A549 (cell line): ENCODE measurements around the gene SFTPA2. TPM values are rescaled to one million over a fixed set of nuclear protein-coding genes. Genes with fewer than 3 reads are reported as not detected.

Experiments used
- ATAC-seq, 2 experiments: fragments of 200-7000 bp in 1 of 2; fragments of >200 bp in 1 of 2; cut with Nextera tagmentation in 1 of 2; cut with Tn5 transposase in 1 of 2; 3 replicates each; pipeline versions ENCODE4 v1.8.0 to v1.9.1; 2018 to 2020; ENCODE audit warnings: mild to moderate bottlenecking in 1 of 2, moderate library complexity in 1 of 2
- CTCF ChIA-PET: fragments of 300-600 bp; sonication (Branson Sonifier 250); formaldehyde crosslinking; extraction: SDS; loops from one replicate; lab custom pipeline; 2021; ENCODE audit warnings: antibody characterized with exemption, inconsistent platforms; lab: Yijun Ruan, JAX
- POLR2A ChIA-PET: fragments of 350-600 bp; formaldehyde crosslinking; extraction: SDS; loops from one replicate; lab custom pipeline; 2021; ENCODE audit warnings: antibody characterized with exemption, inconsistent platforms; lab: Yijun Ruan, JAX
- DNase-seq, 2 experiments: peaks; one replicate each; pipeline versions ENCODE4 v3.0.0 to v3.0.0-alpha.2; 2011 to 2016; ENCODE audit warnings: low read depth in 1 of 2, low spot score in 1 of 2
- FAIRE-seq: peaks from 2 replicates; lab custom pipeline; 2011; peaks lifted over from hg19 to GRCh38; lab: Jason Lieb, UNC
- H3K27ac ChIP-seq, 2 experiments: fragments of >200 bp; sonication (Bioruptor Twin); formaldehyde crosslinking; 3 replicates each; pipeline ENCODE4 v1.5.1; 2016 to 2017
- H3K4me1 ChIP-seq: fragments of >200 bp; sonication (Bioruptor Twin); formaldehyde crosslinking; 3 replicates; pipeline ENCODE4 v1.6.1; 2016
- H3K4me2 ChIP-seq: fragments of >200 bp; sonication (Bioruptor Twin); formaldehyde crosslinking; 3 replicates; pipeline ENCODE4 v1.6.1; 2016
- H3K4me3 ChIP-seq: fragments of >200 bp; sonication (Bioruptor Twin); formaldehyde crosslinking; 3 replicates; pipeline ENCODE4 v1.5.1; 2016
- H3K9me3 ChIP-seq: fragments of >200 bp; sonication (Bioruptor Twin); formaldehyde crosslinking; 3 replicates; pipeline ENCODE4 v1.6.1; 2016
- ATOH8 ChIP-seq: fragments of 250-450 bp; sonication (Bioruptor Pico); IDR thresholded peaks from 2 replicates; pipeline ENCODE4 v1.5.0; 2020; ENCODE audit warnings: low read depth, mild to moderate bottlenecking, moderate library complexity
- BHLHE40 ChIP-seq: IDR thresholded peaks from 2 replicates; pipeline ENCODE4 v1.6.1; 2012; ENCODE audit warnings: low read depth, low read length, inconsistent platforms
- CBX8 ChIP-seq: fragments of 200-600 bp; sonication (generic); IDR thresholded peaks from 2 replicates; pipeline ENCODE4 v1.6.1; 2016
- CHD4 ChIP-seq: fragments of 200-600 bp; sonication (generic); IDR thresholded peaks from 2 replicates; pipeline ENCODE4 v1.6.1; 2016; ENCODE audit warnings: antibody characterized with exemption, mild to moderate bottlenecking, borderline replicate concordance
- E2F6 ChIP-seq: IDR thresholded peaks from 2 replicates; pipeline ENCODE4 v1.6.1; 2012; ENCODE audit warnings: low read depth, borderline replicate concordance
- EHMT2 ChIP-seq: fragments of 200-600 bp; sonication (generic); IDR thresholded peaks from 2 replicates; pipeline ENCODE4 v1.6.1; 2016; ENCODE audit warnings: antibody characterized with exemption, low read depth, mild to moderate bottlenecking, moderate library complexity
- ELK1 ChIP-seq: fragments of 150-350 bp; IDR thresholded peaks from 2 replicates; pipeline ENCODE4 v1.6.1; 2014; ENCODE audit warnings: low read depth, mild to moderate bottlenecking, low read length
- EP300 ChIP-seq, 2 experiments: fragments of >200 bp; sonication (Bioruptor Twin); formaldehyde crosslinking; IDR thresholded peaks; 2 replicates in 1 of 2; 3 replicates in 1 of 2; pipeline ENCODE4 v1.6.1; 2016 to 2017
- ESRRA ChIP-seq: fragments of 150-350 bp; IDR thresholded peaks from 2 replicates; pipeline ENCODE4 v1.6.1; 2014; ENCODE audit warnings: mild to moderate bottlenecking, low read length, borderline replicate concordance
- FOSL2 ChIP-seq, 2 experiments: fragments of 450-650 bp in 1 of 2; fragments of >200 bp in 1 of 2; sonication (Bioruptor Twin) in 1 of 2; formaldehyde crosslinking; IDR thresholded peaks; 2 replicates each; pipeline versions ENCODE4 v1.5.0 to v1.6.1; 2016 to 2020; ENCODE audit warnings: mild to moderate bottlenecking in 1 of 2, moderate library complexity in 1 of 2
- HMGXB4 ChIP-seq: fragments of 250-450 bp; sonication (Bioruptor Pico); IDR thresholded peaks from 2 replicates; pipeline ENCODE4 v1.5.0; 2021; ENCODE audit warnings: mild to moderate bottlenecking, moderate library complexity, borderline replicate concordance
- HOXB13 ChIP-seq: fragments of 250-450 bp; sonication (Bioruptor Pico); IDR thresholded peaks from 2 replicates; pipeline ENCODE4 v1.5.0; 2020; ENCODE audit warnings: low read depth, mild to moderate bottlenecking, moderate library complexity
- JUN ChIP-seq, 2 experiments: fragments of >200 bp; sonication (Bioruptor Twin); formaldehyde crosslinking; IDR thresholded peaks; 2 replicates in 1 of 2; 3 replicates in 1 of 2; pipeline ENCODE4 v1.6.1; 2016 to 2017
- JUNB ChIP-seq: fragments of >200 bp; sonication (Bioruptor Twin); formaldehyde crosslinking; IDR thresholded peaks from 2 replicates; pipeline ENCODE4 v1.6.1; 2016
- KDM5A ChIP-seq: fragments of 200-600 bp; sonication (generic); IDR thresholded peaks from 2 replicates; pipeline ENCODE4 v1.6.1; 2016; ENCODE audit warnings: antibody characterized with exemption, mild to moderate bottlenecking
- MAFK ChIP-seq: fragments of 450-650 bp; IDR thresholded peaks from 2 replicates; pipeline ENCODE4 v1.6.1; 2014; ENCODE audit not compliant: partially characterized antibody
- MAX ChIP-seq: IDR thresholded peaks from 2 replicates; pipeline ENCODE4 v1.6.1; 2012
- MAZ ChIP-seq: fragments of 150-350 bp; IDR thresholded peaks from 2 replicates; pipeline ENCODE4 v1.6.1; 2014; ENCODE audit warnings: antibody characterized with exemption, low read depth, low read length, borderline replicate concordance
- MYC ChIP-seq: IDR thresholded peaks from 2 replicates; pipeline ENCODE4 v1.6.1; 2012; ENCODE audit warnings: mild to moderate bottlenecking, inconsistent platforms, low read length, improper control_type of control experiment, borderline replicate concordance
- NR3C1 ChIP-seq: fragments of >200 bp; sonication (Bioruptor Twin); formaldehyde crosslinking; IDR thresholded peaks from 3 replicates; pipeline ENCODE4 v1.6.1; 2017
- PBX3 ChIP-seq: IDR thresholded peaks from 2 replicates; pipeline ENCODE4 v1.6.1; 2012
- PHF8 ChIP-seq: fragments of 200-600 bp; sonication (generic); IDR thresholded peaks from 2 replicates; pipeline ENCODE4 v1.6.1; 2016; ENCODE audit warnings: low read depth, mild to moderate bottlenecking, antibody characterized with exemption, moderate library complexity, borderline replicate concordance
- POLR2A ChIP-seq: IDR thresholded peaks from 2 replicates; pipeline ENCODE4 v1.6.1; 2012; ENCODE audit warnings: mild to moderate bottlenecking, low read length
- RAD21 ChIP-seq, 2 experiments: fragments of >200 bp in 1 of 2; sonication (Bioruptor Twin) in 1 of 2; formaldehyde crosslinking in 1 of 2; IDR thresholded peaks in 1 of 2; conservative IDR thresholded peaks in 1 of 2; 2 replicates in 1 of 2; 3 replicates in 1 of 2; pipeline ENCODE4 v1.6.1; 2012 to 2018; ENCODE audit warnings: inconsistent platforms in 1 of 2
- RCOR1 ChIP-seq: fragments of 150-350 bp; IDR thresholded peaks from 2 replicates; pipeline ENCODE4 v1.6.1; 2014; ENCODE audit warnings: antibody characterized with exemption, low read length, low read depth
- SMC3 ChIP-seq: fragments of >200 bp; sonication (Bioruptor Twin); formaldehyde crosslinking; IDR thresholded peaks from 3 replicates; pipeline ENCODE4 v1.6.1; 2018; ENCODE audit warnings: inconsistent platforms
- SREBF2 ChIP-seq: fragments of 450-650 bp; IDR thresholded peaks from 2 replicates; pipeline ENCODE4 v1.6.1; 2014; ENCODE audit warnings: mild to moderate bottlenecking, moderate library complexity
- TFCP2L1 ChIP-seq: fragments of 250-450 bp; sonication (Bioruptor Pico); IDR thresholded peaks from 2 replicates; pipeline ENCODE4 v1.5.0; 2021; ENCODE audit warnings: mild to moderate bottlenecking
- TP53 ChIP-seq: fragments of 250-450 bp; sonication (Bioruptor Pico); IDR thresholded peaks from 2 replicates; pipeline ENCODE4 v1.5.0; 2021; ENCODE audit warnings: mild to moderate bottlenecking, moderate library complexity
- USF2 ChIP-seq: fragments of 450-650 bp; IDR thresholded peaks from 2 replicates; pipeline ENCODE4 v1.6.1; 2014; ENCODE audit warnings: antibody characterized with exemption
- ZC3H11A ChIP-seq: fragments of 450-650 bp; IDR thresholded peaks from 2 replicates; pipeline ENCODE4 v1.6.1; 2014; ENCODE audit warnings: antibody characterized with exemption, mild to moderate bottlenecking
- ZNF302 ChIP-seq: fragments of 250-450 bp; sonication (Bioruptor Pico); IDR thresholded peaks from 2 replicates; pipeline ENCODE4 v1.9.0; 2021; ENCODE audit warnings: inconsistent platforms, mild to moderate bottlenecking, moderate library complexity
- WGBS: methylation state at CpG from one replicate; pipeline ENCODE4 v1.1.6; 2017; ENCODE audit errors: missing lambda C conversion rate; 5-methylcytosine and 5-hydroxymethylcytosine counted together
- polyA plus RNA-seq, 4 experiments: library from polyadenylated mRNA; depleted of rRNA in 3 of 4; stranded (reverse); fragments of >200 nt; fragmentation: RNase III in 1 of 4; extraction: RNeasy Plus Mini Kit Qiagen cat#74134 plus additional on column Dnase treatment in 1 of 4; gene quantifications; 2 replicates in 3 of 4; 3 replicates in 1 of 4; pipeline ENCODE4 v1.2.3, GENCODE V29; 2011 to 2017

The SFTPA2 gene
- polyA plus RNA-seq, 2 of the 4 experiments (the other 2 are of a cell fraction): not detected

GRCh38 chr10:79561257-79561656 is 1.1 kb upstream of the SFTPA2 start:
- FAIRE-seq (no peak), ATAC-seq (no peak), DNase-seq (no peak)
- Histone ChIP-seq H3K4me3 (no peak overlapping the region), H3K27ac (no peak overlapping the region), H3K9me3 (no peaks in the 10 kb centered on the region), H3K4me2 (no peak overlapping the region), H3K4me1 (no peaks in the 10 kb centered on the region)
- no peak for TF ChIP-seq CHD4
- no peak for TF ChIP-seq MAZ
- no peak for TF ChIP-seq JUN (IDR thresholded peaks at IDR 0.05)
- TF ChIP-seq PHF8: no peak
- TF ChIP-seq ELK1: no peak
- no peak for TF ChIP-seq PBX3
- no peak for TF ChIP-seq RAD21 (conservative IDR thresholded peaks at IDR 0.05 in 1 of 2, IDR thresholded peaks at IDR 0.05 in 1 of 2)
- no peak for TF ChIP-seq MAX
- TF ChIP-seq EP300 (IDR thresholded peaks at IDR 0.05): no peak
- no peak for TF ChIP-seq ATOH8 (CRISPR knock-in tag)
- no peak for TF ChIP-seq HMGXB4 (CRISPR knock-in tag)
- TF ChIP-seq SMC3: no peak
- TF ChIP-seq NR3C1: no peak
- TF ChIP-seq MYC: no peak
- no peak for TF ChIP-seq USF2
- TF ChIP-seq KDM5A: no peak
- no peak for TF ChIP-seq FOSL2 (IDR thresholded peaks at IDR 0.05)
- TF ChIP-seq FOSL2 (CRISPR knock-in tag; IDR thresholded peaks at IDR 0.05): no peak
- TF ChIP-seq MAFK: no peak
- no peak for TF ChIP-seq ZC3H11A
- no peak for TF ChIP-seq ZNF302
- ChIA-PET POLR2A (no interaction called here), CTCF (interaction anchor here (0.8 to 1.3 kb wide), 3 partner anchors 9 to 187 kb away, joined by 3 read pairs; no protein-coding TSS in a partner anchor)
- 35% methylated on average over 3 of the region's 3 CpGs for WGBS

- ATAC-seq: peak in 1 of 2 experiments; percentile 15; a peak in 1 of 6 replicates
- POLR2A ChIA-PET: no interaction called here
- CTCF ChIA-PET: interaction anchor here (1.3 to 1.5 kb wide), 2 partner anchors 25 to 369 kb away, joined by 3 read pairs; no protein-coding TSS in a partner anchor
Observed at GRCh38 chr10:79559726-79560125, 481 bp downstream of the SFTPA2 start.

More at GRCh38 chr10:79559726-79560125, 481 bp downstream of the SFTPA2 start:
- no peak overlapping the region for H3K27ac ChIP-seq
- no peaks in the 10 kb centered on the region for H3K9me3 ChIP-seq
- no peaks in the 10 kb centered on the region for H3K4me1 ChIP-seq
- no peak overlapping the region for H3K4me2 ChIP-seq
- DNase-seq: no peak
- H3K4me3 ChIP-seq: no peak overlapping the region
- WGBS: 0% methylated on average over 2 of the region's 2 CpGs
- TF ChIP-seq SREBF2 (no peak), RCOR1 (no peak), E2F6 (no peak), TP53 (no peak), JUNB (no peak), MYC (no peak), TFCP2L1 (CRISPR knock-in tag) (no peak), EP300 (IDR thresholded peaks at IDR 0.05) (no peak), CBX8 (no peak), POLR2A (no peak), ESRRA (no peak), EHMT2 (no peak), ATOH8 (CRISPR knock-in tag) (no peak), BHLHE40 (no peak), HOXB13 (CRISPR knock-in tag) (no peak)
- TF ChIP-seq, all 56 proteins: peak for 0
- FAIRE-seq: no peak
